ENCODE results near the gene EVX2.

EVX2 gene

DNA sequence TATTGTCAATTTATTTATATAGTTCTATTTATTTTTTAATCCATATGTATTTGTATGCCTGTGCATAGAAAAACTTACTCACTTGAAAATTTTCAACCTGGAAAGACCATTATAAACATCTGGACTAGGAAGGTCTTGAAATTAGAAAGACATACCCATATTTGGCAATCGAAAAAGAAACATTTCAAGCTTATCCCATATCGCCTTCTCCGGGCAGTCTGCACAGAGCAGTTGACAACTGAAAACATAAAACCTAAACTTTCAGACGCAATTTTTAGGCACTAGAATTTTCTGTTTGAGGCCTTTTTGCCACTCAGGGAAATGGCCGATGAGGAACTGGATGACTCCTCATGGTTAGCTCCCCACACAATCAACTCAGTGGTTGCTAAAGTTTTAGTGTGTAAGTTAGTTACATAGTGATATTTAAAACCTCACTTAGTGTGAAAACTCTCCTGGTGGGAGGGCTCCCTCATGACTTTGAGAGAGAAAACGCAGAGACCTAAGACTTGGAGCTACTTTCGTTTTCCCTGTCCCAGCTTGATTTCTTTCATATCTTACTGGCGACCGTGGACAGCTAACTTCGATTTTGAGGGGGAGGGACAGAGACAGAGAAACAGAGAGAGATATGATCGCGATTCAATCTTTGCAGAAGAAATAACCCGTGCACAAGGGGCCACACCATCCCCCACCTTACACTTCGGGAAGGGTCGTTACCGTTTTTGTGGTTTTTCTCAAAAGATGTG, 12.7 kb upstream of the EVX2 start:
- DNase-seq (ENCODE audit: low spot score) = no peak

GRCh38 chr2:176095421-176095820, 11.7 kb upstream of the EVX2 start:
- DNase-seq (ENCODE audit: low spot score) = no peak

GRCh38 chr2:176094349-176094748, 10.6 kb upstream of the EVX2 start:
- no peak for DNase-seq (ENCODE audit: low spot score)

GRCh38 chr2:176093898-176094249, 10.1 kb upstream of the EVX2 start:
- no peak for DNase-seq (ENCODE audit: low spot score)

DNA sequence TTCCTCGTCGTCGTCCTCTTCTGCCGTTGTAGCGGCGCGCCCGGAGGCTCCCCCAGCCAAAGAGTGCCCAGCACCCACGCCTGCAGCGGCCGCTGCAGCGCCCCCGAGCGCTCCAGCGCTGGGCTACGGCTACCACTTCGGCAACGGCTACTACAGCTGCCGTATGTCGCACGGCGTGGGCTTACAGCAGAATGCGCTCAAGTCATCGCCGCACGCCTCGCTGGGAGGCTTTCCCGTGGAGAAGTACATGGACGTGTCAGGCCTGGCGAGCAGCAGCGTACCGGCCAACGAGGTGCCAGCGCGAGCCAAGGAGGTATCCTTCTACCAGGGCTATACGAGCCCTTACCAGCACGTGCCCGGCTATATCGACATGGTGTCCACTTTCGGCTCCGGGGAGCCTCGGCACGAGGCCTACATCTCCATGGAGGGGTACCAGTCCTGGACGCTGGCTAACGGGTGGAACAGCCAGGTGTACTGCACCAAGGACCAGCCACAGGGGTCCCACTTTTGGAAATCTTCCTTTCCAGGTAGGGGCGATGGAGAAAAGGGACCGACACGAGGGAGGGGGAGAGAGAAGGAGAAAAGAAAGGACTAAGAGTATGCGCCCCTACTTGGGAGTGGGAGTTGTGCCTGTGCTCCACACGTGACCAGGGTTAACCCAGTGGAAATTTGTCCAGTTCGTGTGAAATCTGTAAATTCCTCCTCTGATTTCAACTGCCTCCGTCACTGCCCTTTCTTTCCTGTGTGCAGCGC, 9.6 kb upstream of the EVX2 start:
- DNase-seq (ENCODE audit: low spot score) = no peak

DNA sequence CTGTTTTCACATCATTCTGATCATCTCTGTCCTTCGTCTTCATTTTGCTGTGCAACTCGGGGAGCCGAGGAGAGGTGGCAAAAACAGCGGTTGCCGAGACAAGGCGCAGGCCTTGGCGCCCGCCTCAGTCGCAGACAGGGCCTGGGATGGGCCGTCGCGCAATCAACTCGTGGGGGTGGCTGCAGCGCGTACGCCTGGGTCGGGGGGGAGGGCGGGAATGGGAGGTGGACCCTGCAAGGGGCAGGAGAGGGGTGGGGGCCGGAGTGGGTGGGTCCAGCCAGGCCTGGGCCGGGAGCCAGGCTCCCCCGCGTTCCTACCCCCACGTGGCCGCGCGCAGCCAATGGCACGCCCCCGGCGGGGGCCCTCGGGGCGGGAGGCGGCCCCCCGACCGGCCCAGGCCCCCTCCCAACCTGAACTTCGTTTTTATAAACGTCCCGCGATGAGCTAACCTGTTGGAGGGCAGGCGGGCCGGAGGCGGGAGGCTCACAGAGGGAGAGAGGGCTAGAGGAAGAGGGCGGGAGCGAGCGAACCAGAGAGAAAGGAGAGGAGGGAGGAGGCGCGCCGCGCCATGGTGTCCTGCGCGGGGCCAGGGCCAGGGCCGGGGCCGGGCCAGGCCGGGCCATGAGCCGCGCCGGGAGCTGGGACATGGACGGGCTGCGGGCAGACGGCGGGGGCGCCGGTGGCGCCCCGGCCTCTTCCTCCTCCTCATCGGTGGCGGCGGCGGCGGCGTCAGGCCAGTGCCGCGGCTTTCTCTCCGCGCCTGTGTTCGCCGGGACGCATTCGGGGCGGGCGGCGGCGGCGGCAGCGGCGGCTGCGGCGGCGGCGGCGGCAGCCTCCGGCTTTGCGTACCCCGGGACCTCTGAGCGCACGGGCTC, 8.7 kb upstream of the EVX2 start, which contains the start of gene HOXD13:
HOXD13 (plus strand) TSS at position 452 of the 875 bp plus-strand sequence; CDS start at position 622, 170 bp downstream.
- DNase-seq (ENCODE audit: low spot score) = no peak

DNA sequence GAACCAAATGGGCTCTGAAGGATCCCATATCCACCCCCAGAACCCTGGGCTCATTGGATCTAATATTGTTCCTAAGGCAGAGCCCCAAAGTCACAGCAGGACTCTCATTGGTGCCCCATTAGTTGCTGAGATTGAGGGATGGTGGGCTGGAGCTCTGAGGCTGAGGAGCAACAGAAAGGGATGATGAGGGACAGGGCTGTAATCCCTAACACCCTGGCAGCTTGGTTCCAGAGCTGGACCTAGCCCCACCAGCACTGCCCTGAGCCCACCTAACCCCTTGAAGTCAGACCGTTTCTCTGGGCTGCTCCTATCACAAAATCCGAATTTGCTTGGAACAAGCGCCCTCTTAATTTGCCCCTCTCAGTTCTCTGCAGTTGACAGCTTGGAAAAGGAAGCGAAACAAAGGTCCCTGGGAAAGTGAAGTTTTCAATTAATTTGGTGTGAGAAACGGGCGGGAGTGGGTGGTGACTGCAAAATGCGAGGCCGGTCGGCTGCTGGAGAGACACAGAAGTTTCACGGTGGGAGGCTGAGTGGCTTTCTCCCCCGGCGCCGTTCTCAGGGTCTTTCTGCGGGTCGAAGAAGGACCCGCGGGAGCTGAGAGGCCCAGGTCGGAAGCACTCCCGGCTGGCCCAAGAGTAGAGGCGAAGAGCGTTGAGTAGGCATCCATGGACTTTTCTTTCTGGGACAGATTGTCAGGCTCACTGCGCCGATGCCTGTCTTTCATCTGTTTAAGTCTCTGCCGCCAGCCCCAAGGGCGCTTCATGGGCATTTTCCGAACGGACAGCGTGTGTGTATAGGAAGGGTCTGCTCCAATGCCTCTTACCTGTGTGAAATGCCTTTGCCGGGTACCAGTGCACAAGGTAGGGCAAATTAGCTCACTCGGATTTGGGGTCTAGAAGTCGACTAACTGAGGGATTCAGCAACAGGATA, 7.8 kb upstream of the EVX2 start:
- no peak for DNase-seq (ENCODE audit: low spot score)

- DNase-seq (ENCODE audit: low spot score) = no peak
Measured at GRCh38 chr2:176090862-176091261, 7.1 kb upstream of the EVX2 start.

DNA sequence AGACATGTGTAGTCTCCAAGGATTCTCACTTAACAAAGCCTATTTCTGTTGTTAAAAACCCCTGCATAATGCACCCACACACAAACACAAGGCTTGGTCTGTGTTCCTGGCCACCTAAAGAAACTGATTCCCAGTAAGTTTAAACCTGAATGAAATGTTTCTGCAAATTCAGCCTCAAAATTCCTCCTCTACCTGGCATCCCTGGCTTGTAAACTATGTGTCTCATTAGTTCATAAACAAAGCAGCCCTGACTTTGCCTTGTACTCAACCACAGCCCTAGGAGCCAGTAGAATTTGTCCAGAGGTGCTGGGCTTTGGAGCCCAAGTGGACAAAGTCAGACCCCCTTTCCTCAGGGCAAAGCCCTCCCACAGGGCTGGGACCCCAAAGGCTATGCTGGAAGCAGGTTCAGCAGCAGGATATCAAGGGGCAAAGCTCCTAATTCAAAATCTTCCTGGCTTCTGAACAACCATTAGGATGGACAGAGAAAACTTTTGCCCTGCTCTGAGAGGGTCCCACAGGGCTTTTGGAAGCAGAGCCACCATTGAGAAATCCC, 6.2 kb upstream of the EVX2 start:
- no peak for DNase-seq (ENCODE audit: low spot score)

DNA sequence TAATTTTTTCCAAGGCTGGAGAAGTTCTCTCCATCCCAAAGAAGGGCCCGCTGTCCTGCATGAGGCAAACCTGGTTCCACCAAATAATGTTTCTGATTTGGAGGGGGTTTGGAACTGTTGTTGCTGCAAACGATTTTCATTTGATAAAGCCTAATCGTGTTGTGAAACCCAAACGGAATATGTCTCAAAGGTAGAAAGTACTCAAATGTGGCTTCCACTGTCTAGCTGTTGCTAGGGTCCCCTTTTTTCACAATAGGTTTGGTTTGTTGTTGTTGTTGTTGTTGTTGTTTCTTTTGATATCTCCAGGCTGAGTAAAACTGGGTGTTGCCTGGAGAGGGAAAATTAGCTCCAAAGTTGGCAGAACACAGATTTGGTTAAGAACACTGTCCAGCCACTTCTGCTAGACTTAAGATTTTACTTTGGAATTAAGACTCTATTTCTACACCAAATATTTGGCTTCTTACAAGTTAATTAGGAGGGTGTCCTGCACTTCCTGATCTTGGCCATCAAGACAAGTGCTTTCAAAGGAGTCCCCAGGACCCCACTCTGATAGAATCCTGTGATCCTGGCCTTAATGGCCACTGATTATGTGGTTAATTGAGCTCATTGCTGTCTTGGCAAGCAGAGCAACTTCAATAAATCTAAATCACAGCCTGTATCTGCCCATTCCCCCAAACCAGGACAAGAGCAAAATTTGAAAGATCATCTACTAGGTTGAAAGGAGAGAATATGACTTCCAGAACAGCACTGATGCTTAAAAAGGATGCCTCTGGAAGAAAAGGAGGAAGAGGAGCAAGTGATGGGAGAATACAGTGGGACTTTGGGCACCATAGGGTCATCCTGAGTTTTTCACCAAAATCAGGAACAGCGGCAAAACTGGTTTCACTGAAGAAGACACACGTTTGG, 5.4 kb upstream of the EVX2 start:
- DNase-seq (ENCODE audit: low spot score) = no peak

GRCh38 chr2:176088048-176088936, 4.5 kb upstream of the EVX2 start:
- DNase-seq (ENCODE audit: low spot score) = no peak

DNA sequence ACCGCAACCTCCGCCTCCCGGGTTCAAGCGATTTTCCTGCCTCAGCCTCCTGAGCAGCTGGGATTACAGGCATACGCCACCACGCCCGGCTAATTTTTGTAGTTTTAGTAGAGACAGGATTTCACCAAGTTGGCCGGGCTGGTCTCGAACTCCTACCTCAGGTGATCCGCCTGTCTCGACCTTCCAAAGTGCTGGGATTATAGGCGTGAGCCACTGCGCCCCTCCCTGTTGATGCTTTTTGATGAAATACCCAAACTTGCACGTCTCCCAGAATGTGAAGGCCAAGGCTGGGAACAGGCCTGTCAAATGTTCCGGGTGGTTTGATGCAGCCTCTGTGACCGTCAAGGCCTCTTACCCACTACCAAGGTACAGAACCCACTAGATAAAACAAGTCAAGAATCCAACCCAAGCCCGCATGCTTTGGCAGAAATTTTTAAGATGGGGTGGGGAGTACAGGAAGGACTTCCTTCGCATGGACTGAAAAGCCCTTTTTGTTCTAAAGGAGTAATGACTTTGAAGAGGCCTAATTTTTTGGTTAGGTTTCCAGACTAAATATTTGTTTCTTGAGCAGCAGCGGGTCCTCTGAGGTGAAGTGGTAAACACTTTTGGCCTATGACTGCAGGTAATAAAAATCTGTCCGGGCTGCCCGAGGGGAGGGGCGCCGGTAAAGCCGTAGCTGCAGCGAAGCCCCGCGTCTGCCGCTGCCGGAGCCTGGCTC, 3.7 kb upstream of the EVX2 start:
- no peak for DNase-seq (ENCODE audit: low spot score)

GRCh38 chr2:176085861-176086771, 2.4 kb upstream of the EVX2 start:
- DNase-seq (ENCODE audit: low spot score) = no peak

GRCh38 chr2:176085120-176085788, 1.5 kb upstream of the EVX2 start:
- DNase-seq (ENCODE audit: low spot score) = no peak

DNA sequence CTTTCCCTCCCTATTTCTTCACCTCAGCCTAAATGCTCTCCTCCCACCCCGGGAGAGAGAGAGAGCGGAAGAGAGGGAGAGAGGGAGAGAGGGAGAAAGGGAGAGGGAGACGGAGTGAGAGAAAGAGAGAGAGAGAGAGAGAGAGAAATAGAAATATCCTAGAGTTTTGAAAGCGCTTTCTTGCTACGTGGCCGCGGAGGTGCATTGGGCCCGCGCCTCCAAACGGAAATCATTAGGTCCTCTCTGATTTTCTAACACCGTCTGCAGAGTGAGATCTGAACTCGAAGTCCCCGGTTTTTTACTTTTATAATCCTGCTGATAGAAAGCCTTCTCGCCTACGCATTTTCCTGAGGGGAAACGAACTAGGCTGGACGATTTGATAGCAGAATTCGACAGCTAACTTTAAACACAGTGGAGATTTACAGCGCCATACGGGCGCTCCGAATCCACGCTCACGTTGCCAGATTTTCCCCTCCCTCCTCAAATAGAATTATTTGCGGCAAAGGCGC, 903 bp upstream of the EVX2 start:
- no peak for DNase-seq (ENCODE audit: low spot score)

All from germinal center (tissue), 1 donor.